ENCODE results near the gene KPNA4. TPM values are rescaled to one million over a fixed set of nuclear protein-coding genes. Genes with fewer than 3 reads are reported as not detected.

The KPNA4 gene
- total and polyA plus RNA-seq, 4 donors: 39.8 to 82.5 (median 51.4) TPM

GRCh38 chr3:160480931-160481330, 84.4 kb downstream of the KPNA4 start:
- H3K27me3 ChIP-seq (ENCODE audit: control insufficient read depth, insufficient read depth, low read length): no peaks in the 10 kb centered on the region
- H3K4me1 ChIP-seq (ENCODE audit: control insufficient read depth, insufficient read depth, low read length): no peaks in the 10 kb centered on the region
- DNase-seq (ENCODE audit: low read depth in 4 of 6, low spot score in 6 of 6): no peak
- 100% methylated on average over 2 of the region's 5 CpGs for WGBS (ENCODE audit: insufficient coverage)
- H3K27ac ChIP-seq (ENCODE audit: low read depth, low read length): no peak overlapping the region
- no peak overlapping the region for H3K4me3 ChIP-seq (ENCODE audit: low read depth, low read length)
- H3K9me3 ChIP-seq (ENCODE audit: control insufficient read depth, insufficient read depth, low read length): no peaks in the 10 kb centered on the region
- no peaks in the 10 kb centered on the region for H3K36me3 ChIP-seq (ENCODE audit: control insufficient read depth, insufficient read depth, low read length)

- Histone ChIP-seq H3K4me1 (ENCODE audit: control insufficient read depth, insufficient read depth, low read length) (no peaks in the 10 kb centered on the region), H3K27me3 (ENCODE audit: control insufficient read depth, insufficient read depth, low read length) (no peaks in the 10 kb centered on the region), H3K4me3 (ENCODE audit: low read depth, low read length) (no peak overlapping the region), H3K9me3 (ENCODE audit: control insufficient read depth, insufficient read depth, low read length) (no peaks in the 10 kb centered on the region), H3K27ac (ENCODE audit: low read depth, low read length) (no peak overlapping the region), H3K36me3 (ENCODE audit: control insufficient read depth, insufficient read depth, low read length) (no peaks in the 10 kb centered on the region)
- no peak for DNase-seq (ENCODE audit: low read depth in 4 of 6, low spot score in 6 of 6)
- WGBS (ENCODE audit: insufficient coverage): 97% methylated on average over 10 of the region's 10 CpGs
These were observed 86.0 kb downstream of the KPNA4 start for GRCh38 chr3:160479376-160479775.

- 96% methylated on average over 4 of the region's 5 CpGs for WGBS (ENCODE audit: insufficient coverage)
- no peak for DNase-seq (ENCODE audit: low read depth in 4 of 6, low spot score in 6 of 6)
- Histone ChIP-seq H3K4me1 (ENCODE audit: control insufficient read depth, insufficient read depth, low read length) (no peaks in the 10 kb centered on the region), H3K36me3 (ENCODE audit: control insufficient read depth, insufficient read depth, low read length) (no peaks in the 10 kb centered on the region), H3K4me3 (ENCODE audit: low read depth, low read length) (no peak overlapping the region), H3K27me3 (ENCODE audit: control insufficient read depth, insufficient read depth, low read length) (no peaks in the 10 kb centered on the region), H3K9me3 (ENCODE audit: control insufficient read depth, insufficient read depth, low read length) (no peaks in the 10 kb centered on the region), H3K27ac (ENCODE audit: low read depth, low read length) (no peak overlapping the region)
These were observed 87.0 kb downstream of the KPNA4 start for GRCh38 chr3:160478338-160478737.

- H3K27me3 ChIP-seq (ENCODE audit: control insufficient read depth, insufficient read depth, low read length): no peaks in the 10 kb centered on the region
- WGBS (ENCODE audit: insufficient coverage): 88% methylated on average over 5 of the region's 5 CpGs
- H3K9me3 ChIP-seq (ENCODE audit: control insufficient read depth, insufficient read depth, low read length): no peaks in the 10 kb centered on the region
- no peaks in the 10 kb centered on the region for H3K4me1 ChIP-seq (ENCODE audit: control insufficient read depth, insufficient read depth, low read length)
- H3K27ac ChIP-seq (ENCODE audit: low read depth, low read length): no peak overlapping the region
- H3K4me3 ChIP-seq (ENCODE audit: low read depth, low read length): no peak overlapping the region
- H3K36me3 ChIP-seq (ENCODE audit: control insufficient read depth, insufficient read depth, low read length): no peaks in the 10 kb centered on the region
- DNase-seq (ENCODE audit: low read depth in 4 of 6, low spot score in 6 of 6): no peak
These were observed 87.6 kb downstream of the KPNA4 start for GRCh38 chr3:160477750-160478149.

- no peak overlapping the region for H3K4me3 ChIP-seq (ENCODE audit: low read depth, low read length)
- peaks cover 3% of the 10 kb centered on the region for H3K9me3 ChIP-seq (ENCODE audit: control insufficient read depth, insufficient read depth, low read length)
- no CpG with 5 or more reads among the region's 2 CpGs for WGBS (ENCODE audit: insufficient coverage)
- no peaks in the 10 kb centered on the region for H3K27me3 ChIP-seq (ENCODE audit: control insufficient read depth, insufficient read depth, low read length)
- H3K27ac ChIP-seq (ENCODE audit: low read depth, low read length): no peak overlapping the region
- no peak for DNase-seq (ENCODE audit: low read depth in 4 of 6, low spot score in 6 of 6)
- H3K36me3 ChIP-seq (ENCODE audit: control insufficient read depth, insufficient read depth, low read length): no peaks in the 10 kb centered on the region
- no peaks in the 10 kb centered on the region for H3K4me1 ChIP-seq (ENCODE audit: control insufficient read depth, insufficient read depth, low read length)
These were observed 89.5 kb downstream of the KPNA4 start for GRCh38 chr3:160475884-160476283.

GRCh38 chr3:160475153-160475552, 90.2 kb downstream of the KPNA4 start:
- Histone ChIP-seq H3K27ac (ENCODE audit: low read depth, low read length) (no peak overlapping the region), H3K4me1 (ENCODE audit: control insufficient read depth, insufficient read depth, low read length) (no peaks in the 10 kb centered on the region), H3K36me3 (ENCODE audit: control insufficient read depth, insufficient read depth, low read length) (no peaks in the 10 kb centered on the region), H3K27me3 (ENCODE audit: control insufficient read depth, insufficient read depth, low read length) (no peaks in the 10 kb centered on the region), H3K9me3 (ENCODE audit: control insufficient read depth, insufficient read depth, low read length) (peaks cover 3% of the 10 kb centered on the region), H3K4me3 (ENCODE audit: low read depth, low read length) (no peak overlapping the region)
- WGBS (ENCODE audit: insufficient coverage): no CpG with 5 or more reads among the region's 2 CpGs
- DNase-seq (ENCODE audit: low read depth in 4 of 6, low spot score in 6 of 6): no peak

GRCh38 chr3:160474416-160474838, 90.9 kb downstream of the KPNA4 start:
- Histone ChIP-seq H3K36me3 (ENCODE audit: control insufficient read depth, insufficient read depth, low read length) (no peaks in the 10 kb centered on the region), H3K27ac (ENCODE audit: low read depth, low read length) (no peak overlapping the region), H3K27me3 (ENCODE audit: control insufficient read depth, insufficient read depth, low read length) (no peaks in the 10 kb centered on the region), H3K4me1 (ENCODE audit: control insufficient read depth, insufficient read depth, low read length) (no peaks in the 10 kb centered on the region), H3K4me3 (ENCODE audit: low read depth, low read length) (no peak overlapping the region), H3K9me3 (ENCODE audit: control insufficient read depth, insufficient read depth, low read length) (peaks cover 5% of the 10 kb centered on the region)
- peak in 1 of 6 donors; percentile 28 for DNase-seq (ENCODE audit: low read depth in 4 of 6, low spot score in 6 of 6)

- WGBS (ENCODE audit: insufficient coverage): 92% methylated on average over 1 of the region's 1 CpG
- no peak overlapping the region for H3K4me3 ChIP-seq (ENCODE audit: low read depth, low read length)
- peaks cover 5% of the 10 kb centered on the region for H3K9me3 ChIP-seq (ENCODE audit: control insufficient read depth, insufficient read depth, low read length)
- H3K27me3 ChIP-seq (ENCODE audit: control insufficient read depth, insufficient read depth, low read length): no peaks in the 10 kb centered on the region
- no peak overlapping the region for H3K27ac ChIP-seq (ENCODE audit: low read depth, low read length)
- no peaks in the 10 kb centered on the region for H3K4me1 ChIP-seq (ENCODE audit: control insufficient read depth, insufficient read depth, low read length)
- no peaks in the 10 kb centered on the region for H3K36me3 ChIP-seq (ENCODE audit: control insufficient read depth, insufficient read depth, low read length)
- no peak for DNase-seq (ENCODE audit: low read depth in 4 of 6, low spot score in 6 of 6)
These were observed 91.4 kb downstream of the KPNA4 start for GRCh38 chr3:160473978-160474377.

GRCh38 chr3:160473221-160473620, 92.2 kb downstream of the KPNA4 start:
- H3K4me1 ChIP-seq (ENCODE audit: control insufficient read depth, insufficient read depth, low read length): no peaks in the 10 kb centered on the region
- H3K27ac ChIP-seq (ENCODE audit: low read depth, low read length): no peak overlapping the region
- H3K36me3 ChIP-seq (ENCODE audit: control insufficient read depth, insufficient read depth, low read length): no peaks in the 10 kb centered on the region
- WGBS (ENCODE audit: insufficient coverage): no CpG with 5 or more reads among the region's 1 CpG
- H3K9me3 ChIP-seq (ENCODE audit: control insufficient read depth, insufficient read depth, low read length): peaks cover 5% of the 10 kb centered on the region
- H3K4me3 ChIP-seq (ENCODE audit: low read depth, low read length): no peak overlapping the region
- no peaks in the 10 kb centered on the region for H3K27me3 ChIP-seq (ENCODE audit: control insufficient read depth, insufficient read depth, low read length)
- DNase-seq (ENCODE audit: low read depth in 4 of 6, low spot score in 6 of 6): no peak

GRCh38 chr3:160472344-160472743, 93.0 kb downstream of the KPNA4 start:
- H3K9me3 ChIP-seq (ENCODE audit: control insufficient read depth, insufficient read depth, low read length): peaks cover 5% of the 10 kb centered on the region
- H3K27ac ChIP-seq (ENCODE audit: low read depth, low read length): no peak overlapping the region
- H3K4me1 ChIP-seq (ENCODE audit: control insufficient read depth, insufficient read depth, low read length): no peaks in the 10 kb centered on the region
- H3K27me3 ChIP-seq (ENCODE audit: control insufficient read depth, insufficient read depth, low read length): no peaks in the 10 kb centered on the region
- H3K4me3 ChIP-seq (ENCODE audit: low read depth, low read length): no peak overlapping the region
- WGBS (ENCODE audit: insufficient coverage): no CpG with 5 or more reads among the region's 2 CpGs
- H3K36me3 ChIP-seq (ENCODE audit: control insufficient read depth, insufficient read depth, low read length): no peaks in the 10 kb centered on the region
- no peak for DNase-seq (ENCODE audit: low read depth in 4 of 6, low spot score in 6 of 6)
